IgD-negative memory B cell (primary cell): ENCODE data around the gene DCST1. TPM values are rescaled to one million over a fixed set of nuclear protein-coding genes. Genes with fewer than 3 reads are reported as not detected.

Source experiments
- H3K27ac Mint-ChIP-seq, 3 donors: one replicate each; pipeline ENCODE4 v1.8.0; 2020 to 2022; ENCODE audit warnings: mild to moderate bottlenecking in 3 of 3, mixed read lengths in 3 of 3, moderate library complexity in 1 of 3
- H3K27me3 Mint-ChIP-seq: one replicate; pipeline ENCODE4 v1.8.0; 2021; ENCODE audit warnings: mixed read lengths
- H3K36me3 Mint-ChIP-seq: one replicate; pipeline ENCODE4 v1.8.0; 2020; ENCODE audit warnings: mild to moderate bottlenecking, mixed read lengths
- H3K4me1 Mint-ChIP-seq, 3 donors: one replicate each; pipeline ENCODE4 v1.8.0; 2020 to 2022; ENCODE audit warnings: mixed read lengths in 3 of 3, mild to moderate bottlenecking in 1 of 3
- H3K4me3 Mint-ChIP-seq, 4 donors: one replicate each; pipeline ENCODE4 v1.8.0; 2020 to 2022; ENCODE audit warnings: mild to moderate bottlenecking in 4 of 4, mixed read lengths in 4 of 4, moderate library complexity in 3 of 4
- H3K9me3 Mint-ChIP-seq, 3 donors: one replicate each; pipeline ENCODE4 v1.8.0; 2020 to 2021; ENCODE audit warnings: mixed read lengths in 3 of 3, mild to moderate bottlenecking in 1 of 3
- polyA plus RNA-seq: library from polyadenylated mRNA; unstranded; fragments of 300-500 nt; fragmentation: Illumina TruSeq; gene quantifications from one replicate; pipeline ENCODE4 v1.2.3, GENCODE V29; 2021

Gene DCST1
- polyA plus RNA-seq, 1 donor from 2014 or later: not detected

GRCh38 chr1:155071701-155072100, 38.1 kb downstream of the DCST1 start:
- H3K9me3 Mint-ChIP-seq: no peaks in the 10 kb centered on the region
- no peaks in the 10 kb centered on the region for H3K27me3 Mint-ChIP-seq
- peak overlapping the region; percentile 49 to 90 (median 80) for H3K4me3 Mint-ChIP-seq
- peaks cover 23 to 29% (median 23%) of the 10 kb centered on the region in 3 donors for H3K4me1 Mint-ChIP-seq
- peaks cover 3% of the 10 kb centered on the region for H3K36me3 Mint-ChIP-seq
- peak overlapping the region in 2 of 3 donors; percentile 85 to 92 for H3K27ac Mint-ChIP-seq

- H3K36me3 Mint-ChIP-seq: peaks cover 3% of the 10 kb centered on the region
- peak overlapping the region in 1 of 3 donors; percentile 92 for H3K27ac Mint-ChIP-seq
- no peaks in the 10 kb centered on the region for H3K9me3 Mint-ChIP-seq
- H3K4me3 Mint-ChIP-seq: peak overlapping the region in 3 of 4 donors; percentile 49 to 90 (median 86)
- H3K27me3 Mint-ChIP-seq: no peaks in the 10 kb centered on the region
- peaks cover 15 to 29% (median 19%) of the 10 kb centered on the region in 3 donors for H3K4me1 Mint-ChIP-seq
Measured at GRCh38 chr1:155072531-155073289, 39.1 kb downstream of the DCST1 start.

GRCh38 chr1:155073377-155074242, 40.0 kb downstream of the DCST1 start:
- H3K36me3 Mint-ChIP-seq: peaks cover 3% of the 10 kb centered on the region
- peak overlapping the region in 1 of 3 donors; percentile 83 for H3K27ac Mint-ChIP-seq
- H3K27me3 Mint-ChIP-seq: no peaks in the 10 kb centered on the region
- H3K4me1 Mint-ChIP-seq: peaks cover 15 to 29% (median 19%) of the 10 kb centered on the region in 3 donors
- H3K4me3 Mint-ChIP-seq: peak overlapping the region in 2 of 4 donors; percentile 49
- H3K9me3 Mint-ChIP-seq: no peaks in the 10 kb centered on the region

GRCh38 chr1:155075535-155075934, 41.9 kb downstream of the DCST1 start:
- H3K4me1 Mint-ChIP-seq: peaks cover 21 to 34% (median 23%) of the 10 kb centered on the region in 3 donors
- H3K27me3 Mint-ChIP-seq: peaks cover 7% of the 10 kb centered on the region
- H3K27ac Mint-ChIP-seq: peak overlapping the region in 1 of 3 donors; percentile 82
- H3K9me3 Mint-ChIP-seq: no peaks in the 10 kb centered on the region
- H3K36me3 Mint-ChIP-seq: peaks cover 3% of the 10 kb centered on the region
- H3K4me3 Mint-ChIP-seq: no peak overlapping the region

- Mint-ChIP-seq H3K36me3 (peaks cover 3% of the 10 kb centered on the region), H3K27me3 (peaks cover 11% of the 10 kb centered on the region), H3K9me3 (peaks cover 0 to under 1% (median 0%) of the 10 kb centered on the region in 3 donors), H3K4me3 (peak overlapping the region in 1 of 4 donors; percentile 34), H3K27ac (peak overlapping the region in 1 of 3 donors; percentile 9), H3K4me1 (peaks cover 22 to 34% (median 27%) of the 10 kb centered on the region in 3 donors)
Measured at GRCh38 chr1:155076371-155076770, 42.7 kb downstream of the DCST1 start.

- Mint-ChIP-seq H3K27me3 (peaks cover 19% of the 10 kb centered on the region), H3K27ac (peak overlapping the region in 2 of 3 donors; percentile 4 to 9), H3K9me3 (peaks cover 0 to 1% (median 0%) of the 10 kb centered on the region in 3 donors), H3K4me1 (peaks cover 16 to 32% (median 25%) of the 10 kb centered on the region in 3 donors), H3K4me3 (peak overlapping the region in 2 of 4 donors; percentile 34 to 50), H3K36me3 (no peaks in the 10 kb centered on the region)
Measured at GRCh38 chr1:155077346-155077745, 43.7 kb downstream of the DCST1 start.

- H3K4me1 Mint-ChIP-seq: peaks cover 16 to 27% (median 25%) of the 10 kb centered on the region in 3 donors
Measured at GRCh38 chr1:155077758-155078445, 44.3 kb downstream of the DCST1 start.

GRCh38 chr1:155078469-155079209, 45.0 kb downstream of the DCST1 start, which contains the start of gene EFNA3:
Gene EFNA3, plus strand, starts transcription at chr1:155078837. Its CDS starts 105 bp downstream, at chr1:155078942.
- H3K27me3 Mint-ChIP-seq: peaks cover 25% of the 10 kb centered on the region
- H3K4me1 Mint-ChIP-seq: peaks cover 15 to 22% (median 22%) of the 10 kb centered on the region in 3 donors
- peak within 1 kb of the TSS; percentile 34 to 96 (median 80) for H3K4me3 Mint-ChIP-seq

More at GRCh38 chr1:155077758-155078445, 44.3 kb downstream of the DCST1 start:
- Mint-ChIP-seq H3K9me3 (peaks cover 0 to 1% (median 0%) of the 10 kb centered on the region in 3 donors), H3K36me3 (no peaks in the 10 kb centered on the region), H3K4me3 (peak overlapping the region in 3 of 4 donors; percentile 23 to 68 (median 34)), H3K27me3 (peaks cover 23% of the 10 kb centered on the region), H3K27ac (peak overlapping the region in 1 of 3 donors; percentile 4)

GRCh38 chr1:155079210-155079486, 45.5 kb downstream of the DCST1 start:
- Mint-ChIP-seq H3K9me3 (peaks cover 0 to 1% (median 0%) of the 10 kb centered on the region in 3 donors), H3K36me3 (no peaks in the 10 kb centered on the region), H3K27ac (peak overlapping the region; percentile 17 to 83 (median 67)), H3K27me3 (peaks cover 29% of the 10 kb centered on the region), H3K4me3 (peak overlapping the region; percentile 19 to 96 (median 80)), H3K4me1 (peaks cover 14 to 23% (median 22%) of the 10 kb centered on the region in 3 donors)

More at GRCh38 chr1:155078469-155079209, 45.0 kb downstream of the DCST1 start, which contains the start of gene EFNA3:
- peak within 1 kb of the TSS; percentile 17 to 83 (median 67) for H3K27ac Mint-ChIP-seq
- H3K36me3 Mint-ChIP-seq: no peaks in the 10 kb centered on the region
- H3K9me3 Mint-ChIP-seq: peaks cover 0 to 1% (median 0%) of the 10 kb centered on the region in 3 donors

- H3K27me3 Mint-ChIP-seq: peaks cover 34% of the 10 kb centered on the region
- H3K9me3 Mint-ChIP-seq: peaks cover 0 to 1% (median 0%) of the 10 kb centered on the region in 3 donors
- peak overlapping the region; percentile 19 to 96 (median 80) for H3K4me3 Mint-ChIP-seq
- peaks cover 19 to 29% (median 26%) of the 10 kb centered on the region in 3 donors for H3K4me1 Mint-ChIP-seq
- H3K27ac Mint-ChIP-seq: peak overlapping the region; percentile 17 to 83 (median 67)
- no peaks in the 10 kb centered on the region for H3K36me3 Mint-ChIP-seq
Measured at GRCh38 chr1:155079487-155080311, 46.1 kb downstream of the DCST1 start.

- Mint-ChIP-seq H3K27ac (peak overlapping the region in 1 of 3 donors; percentile 43), H3K9me3 (peaks cover 0 to 1% (median 0%) of the 10 kb centered on the region in 3 donors), H3K27me3 (peaks cover 34% of the 10 kb centered on the region), H3K4me1 (peaks cover 23 to 35% (median 31%) of the 10 kb centered on the region in 3 donors), H3K36me3 (no peaks in the 10 kb centered on the region), H3K4me3 (peak overlapping the region; percentile 45 to 76 (median 70))
Measured at GRCh38 chr1:155080312-155081228, 46.9 kb downstream of the DCST1 start.
